ENCODE measurements around the gene OLFML2A.

The OLFML2A gene

DNA sequence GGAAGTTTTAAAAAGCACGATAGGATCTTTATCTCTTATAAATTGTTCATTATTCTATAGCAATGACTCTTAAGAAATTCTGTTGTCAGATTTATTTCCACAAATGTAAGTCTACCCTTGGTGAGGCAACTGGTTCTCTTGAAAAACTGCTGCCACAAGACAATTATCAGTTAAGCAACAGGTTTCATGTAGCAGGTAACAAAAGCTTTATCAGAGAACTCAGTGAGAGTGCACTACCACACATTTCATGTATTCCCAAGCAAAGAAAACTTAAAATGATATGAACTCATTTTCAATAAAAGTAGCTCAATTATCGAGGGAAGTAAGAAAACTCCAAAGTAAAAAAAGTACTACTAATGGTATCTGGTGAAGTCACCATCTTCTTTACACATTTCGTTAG is 15.2 kb upstream of the OLFML2A start:
- no peaks in the 10 kb centered on the region for H3K27me3 ChIP-seq (ENCODE audit: insufficient read depth, poor library complexity, severe bottlenecking)
- peak overlapping the region; percentile 46 for H3K27ac ChIP-seq (replicated peaks)
- peak in 1 of 2 experiments; percentile 40 for DNase-seq (ENCODE audit: low read depth in 1 of 2, low spot score in 1 of 2)
- TF ChIP-seq POLR2AphosphoS5 (IDR thresholded peaks at IDR 0.05; ENCODE audit: low read depth) (no peak), SPI1 (IDR thresholded peaks at IDR 0.05; ENCODE audit: borderline replicate concordance, low read depth) (no peak), GABPA (IDR thresholded peaks at IDR 0.05; ENCODE audit: low read depth) (no peak)
- TF ChIP-seq, protein P1, sequence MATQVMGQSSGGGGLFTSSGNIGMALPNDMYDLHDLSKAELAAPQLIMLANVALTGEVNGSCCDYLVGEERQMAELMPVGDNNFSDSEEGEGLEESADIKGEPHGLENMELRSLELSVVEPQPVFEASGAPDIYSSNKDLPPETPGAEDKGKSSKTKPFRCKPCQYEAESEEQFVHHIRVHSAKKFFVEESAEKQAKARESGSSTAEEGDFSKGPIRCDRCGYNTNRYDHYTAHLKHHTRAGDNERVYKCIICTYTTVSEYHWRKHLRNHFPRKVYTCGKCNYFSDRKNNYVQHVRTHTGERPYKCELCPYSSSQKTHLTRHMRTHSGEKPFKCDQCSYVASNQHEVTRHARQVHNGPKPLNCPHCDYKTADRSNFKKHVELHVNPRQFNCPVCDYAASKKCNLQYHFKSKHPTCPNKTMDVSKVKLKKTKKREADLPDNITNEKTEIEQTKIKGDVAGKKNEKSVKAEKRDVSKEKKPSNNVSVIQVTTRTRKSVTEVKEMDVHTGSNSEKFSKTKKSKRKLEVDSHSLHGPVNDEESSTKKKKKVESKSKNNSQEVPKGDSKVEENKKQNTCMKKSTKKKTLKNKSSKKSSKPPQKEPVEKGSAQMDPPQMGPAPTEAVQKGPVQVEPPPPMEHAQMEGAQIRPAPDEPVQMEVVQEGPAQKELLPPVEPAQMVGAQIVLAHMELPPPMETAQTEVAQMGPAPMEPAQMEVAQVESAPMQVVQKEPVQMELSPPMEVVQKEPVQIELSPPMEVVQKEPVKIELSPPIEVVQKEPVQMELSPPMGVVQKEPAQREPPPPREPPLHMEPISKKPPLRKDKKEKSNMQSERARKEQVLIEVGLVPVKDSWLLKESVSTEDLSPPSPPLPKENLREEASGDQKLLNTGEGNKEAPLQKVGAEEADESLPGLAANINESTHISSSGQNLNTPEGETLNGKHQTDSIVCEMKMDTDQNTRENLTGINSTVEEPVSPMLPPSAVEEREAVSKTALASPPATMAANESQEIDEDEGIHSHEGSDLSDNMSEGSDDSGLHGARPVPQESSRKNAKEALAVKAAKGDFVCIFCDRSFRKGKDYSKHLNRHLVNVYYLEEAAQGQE (IDR thresholded peaks at IDR 0.05; ENCODE audit: insufficient replicate concordance, low read depth), result no peak
- TF ChIP-seq, protein P2, sequence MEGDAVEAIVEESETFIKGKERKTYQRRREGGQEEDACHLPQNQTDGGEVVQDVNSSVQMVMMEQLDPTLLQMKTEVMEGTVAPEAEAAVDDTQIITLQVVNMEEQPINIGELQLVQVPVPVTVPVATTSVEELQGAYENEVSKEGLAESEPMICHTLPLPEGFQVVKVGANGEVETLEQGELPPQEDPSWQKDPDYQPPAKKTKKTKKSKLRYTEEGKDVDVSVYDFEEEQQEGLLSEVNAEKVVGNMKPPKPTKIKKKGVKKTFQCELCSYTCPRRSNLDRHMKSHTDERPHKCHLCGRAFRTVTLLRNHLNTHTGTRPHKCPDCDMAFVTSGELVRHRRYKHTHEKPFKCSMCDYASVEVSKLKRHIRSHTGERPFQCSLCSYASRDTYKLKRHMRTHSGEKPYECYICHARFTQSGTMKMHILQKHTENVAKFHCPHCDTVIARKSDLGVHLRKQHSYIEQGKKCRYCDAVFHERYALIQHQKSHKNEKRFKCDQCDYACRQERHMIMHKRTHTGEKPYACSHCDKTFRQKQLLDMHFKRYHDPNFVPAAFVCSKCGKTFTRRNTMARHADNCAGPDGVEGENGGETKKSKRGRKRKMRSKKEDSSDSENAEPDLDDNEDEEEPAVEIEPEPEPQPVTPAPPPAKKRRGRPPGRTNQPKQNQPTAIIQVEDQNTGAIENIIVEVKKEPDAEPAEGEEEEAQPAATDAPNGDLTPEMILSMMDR (IDR thresholded peaks at IDR 0.05; ENCODE audit: insufficient read depth, low read length), result no peak
- no peak overlapping the region for H3K4me3 ChIP-seq (replicated peaks; ENCODE audit: insufficient read depth, low read length)

GRCh38 chr9:124762633-124763032 is 14.3 kb upstream of the OLFML2A start:
- no peak for DNase-seq (ENCODE audit: low read depth in 1 of 2, low spot score in 1 of 2)
- TF ChIP-seq SPI1 (IDR thresholded peaks at IDR 0.05; ENCODE audit: borderline replicate concordance, low read depth), result no peak
- TF ChIP-seq, protein P1 (IDR thresholded peaks at IDR 0.05; ENCODE audit: insufficient replicate concordance, low read depth), result no peak
- TF ChIP-seq GABPA (IDR thresholded peaks at IDR 0.05; ENCODE audit: low read depth), result no peak
- TF ChIP-seq, protein P2 (IDR thresholded peaks at IDR 0.05; ENCODE audit: insufficient read depth, low read length), result no peak
- no peak for TF ChIP-seq POLR2AphosphoS5 (IDR thresholded peaks at IDR 0.05; ENCODE audit: low read depth)
- no peaks in the 10 kb centered on the region for H3K27me3 ChIP-seq (ENCODE audit: insufficient read depth, poor library complexity, severe bottlenecking)
- H3K27ac ChIP-seq (replicated peaks), result no peak overlapping the region
- H3K4me3 ChIP-seq (replicated peaks; ENCODE audit: insufficient read depth, low read length), result no peak overlapping the region

GRCh38 chr9:124764774-124765438 is 12.0 kb upstream of the OLFML2A start:
- H3K27me3 ChIP-seq (ENCODE audit: insufficient read depth, poor library complexity, severe bottlenecking), result no peaks in the 10 kb centered on the region
- no peak overlapping the region for H3K4me3 ChIP-seq (replicated peaks; ENCODE audit: insufficient read depth, low read length)
- no peak for DNase-seq (ENCODE audit: low read depth in 1 of 2, low spot score in 1 of 2)
- no peak overlapping the region; the same call in 1 of the 2 replicates for H3K27ac ChIP-seq (replicated peaks)
- TF ChIP-seq, protein P2 (IDR thresholded peaks at IDR 0.05; ENCODE audit: insufficient read depth, low read length), result peak; percentile 2
- TF ChIP-seq POLR2AphosphoS5 (IDR thresholded peaks at IDR 0.05; ENCODE audit: low read depth), result no peak

- no peak overlapping the region for H3K4me3 ChIP-seq (replicated peaks; ENCODE audit: insufficient read depth, low read length)
- no peak overlapping the region; the same call in 1 of the 2 replicates for H3K27ac ChIP-seq (replicated peaks)
- DNase-seq (ENCODE audit: low read depth in 1 of 2, low spot score in 1 of 2), result no peak
- TF ChIP-seq, protein P1 (IDR thresholded peaks at IDR 0.05; ENCODE audit: insufficient replicate concordance, low read depth), result no peak
- TF ChIP-seq GABPA (IDR thresholded peaks at IDR 0.05; ENCODE audit: low read depth) (no peak), POLR2AphosphoS5 (IDR thresholded peaks at IDR 0.05; ENCODE audit: low read depth) (no peak), SPI1 (IDR thresholded peaks at IDR 0.05; ENCODE audit: borderline replicate concordance, low read depth) (no peak)
- TF ChIP-seq, protein P2 (IDR thresholded peaks at IDR 0.05; ENCODE audit: insufficient read depth, low read length), result no peak
- no peaks in the 10 kb centered on the region for H3K27me3 ChIP-seq (ENCODE audit: insufficient read depth, poor library complexity, severe bottlenecking)
Observed at GRCh38 chr9:124765439-124765835, 11.5 kb upstream of the OLFML2A start.

Measured in HL-60 (cell line).